Vagina (tissue), 2 donors: ENCODE data around the gene COBLL1. TPM values are rescaled to one million over a fixed set of nuclear protein-coding genes. Genes with fewer than 3 reads are reported as not detected.
"Not testable (repeated sequence)": the region's sequence is repeated elsewhere in the genome, so short reads cannot be mapped to it uniquely, and the experiment has no call there.

Experiments used
- DNase-seq, 2 donors: peaks; one replicate each; pipeline ENCODE4 v3.0.0-alpha.2; 2017; ENCODE audit errors: extremely low spot score in 2 of 2
- H3K27ac ChIP-seq: fragments of 200-600 bp; sonication (generic); one replicate; pipeline ENCODE4 v1.5.1; 2019
- H3K27me3 ChIP-seq: fragments of 200-600 bp; sonication (generic); one replicate; pipeline ENCODE4 v1.5.1; 2019
- H3K36me3 ChIP-seq, 2 donors: fragments of 200-600 bp; sonication (generic); one replicate each; pipeline ENCODE4 v1.5.1; 2017 to 2019
- H3K4me1 ChIP-seq: fragments of 200-600 bp; sonication (generic); one replicate; pipeline ENCODE4 v1.5.1; 2019
- H3K4me3 ChIP-seq, 2 donors: fragments of 200-600 bp; sonication (generic); 1 replicate in 1 of 2; 2 replicates in 1 of 2; pipeline ENCODE4 v1.5.1; 2016 to 2019
- H3K9me3 ChIP-seq: fragments of 200-600 bp; sonication (generic); one replicate; pipeline ENCODE4 v1.5.1; 2019
- CTCF ChIP-seq, 3 experiments: fragments of 450-650 bp in 2 of 3; fragments of 200-600 bp in 1 of 3; sonication (generic) in 1 of 3; IDR thresholded peaks; one replicate each; pipeline ENCODE4 v1.5.1; 2017 to 2019; ENCODE audit warnings: antibody characterized with exemption in 3 of 3, mild to moderate bottlenecking in 2 of 3, moderate library complexity in 2 of 3
- POLR2A ChIP-seq, 2 donors: fragments of 450-650 bp; IDR thresholded peaks; one replicate each; pipeline ENCODE4 v1.6.1; 2017; ENCODE audit warnings: antibody characterized with exemption in 2 of 2, mild to moderate bottlenecking in 2 of 2, moderate library complexity in 2 of 2
- POLR2AphosphoS5 ChIP-seq, 2 donors: sonication (generic); formaldehyde crosslinking; IDR thresholded peaks; one replicate each; pipeline ENCODE4 v1.9.0; 2017; ENCODE audit warnings: antibody characterized with exemption in 2 of 2, mild to moderate bottlenecking in 2 of 2, low read depth in 1 of 2; ENCODE audit not compliant: insufficient read depth in 1 of 2
- intact Hi-C: fragments of 100-400 bp; cut with DNase I; formaldehyde crosslinking; loops from one replicate; pipeline ENCODE4 v1.15.1; 2023
- total RNA-seq: library from RNA; depleted of rRNA; stranded (reverse); fragments of >200 nt; gene quantifications from one replicate; pipeline ENCODE4 v1.2.3, GENCODE V29; 2016

Gene COBLL1
- total RNA-seq, 1 donor from 2014 or later: 79.6 TPM

GRCh38 chr2:164717000-164717803 is 124.4 kb downstream of the COBLL1 start:
- Histone ChIP-seq H3K4me1 (no peaks in the 10 kb centered on the region), H3K36me3 (no peaks in the 10 kb centered on the region), H3K27ac (no peak overlapping the region), H3K4me3 (no peak overlapping the region), H3K9me3 (no peaks in the 10 kb centered on the region), H3K27me3 (no peaks in the 10 kb centered on the region)
- TF ChIP-seq POLR2AphosphoS5 (IDR thresholded peaks at IDR 0.05; ENCODE audit: insufficient read depth in 1 of 2, low read depth in 1 of 2) (no peak), CTCF (IDR thresholded peaks at IDR 0.05) (peak in 1 of 3 experiments; percentile 26)
- DNase-seq: no peak
- intact Hi-C loops: no loop called here

- Histone ChIP-seq H3K36me3 (no peaks in the 10 kb centered on the region), H3K9me3 (no peaks in the 10 kb centered on the region), H3K27me3 (no peaks in the 10 kb centered on the region), H3K27ac (no peak overlapping the region), H3K4me1 (no peaks in the 10 kb centered on the region), H3K4me3 (no peak overlapping the region)
- intact Hi-C loops: no loop called here
- no peak for TF ChIP-seq POLR2AphosphoS5 (IDR thresholded peaks at IDR 0.05; ENCODE audit: insufficient read depth in 1 of 2, low read depth in 1 of 2)
- no peak for TF ChIP-seq CTCF (IDR thresholded peaks at IDR 0.05)
- no peak for TF ChIP-seq POLR2A (IDR thresholded peaks at IDR 0.05)
- DNase-seq: no peak
Observed at GRCh38 chr2:164714471-164714870, 127.2 kb downstream of the COBLL1 start.

- no peak for TF ChIP-seq CTCF (IDR thresholded peaks at IDR 0.05)
- no peak for TF ChIP-seq POLR2AphosphoS5 (IDR thresholded peaks at IDR 0.05; ENCODE audit: insufficient read depth in 1 of 2, low read depth in 1 of 2)
- TF ChIP-seq POLR2A (IDR thresholded peaks at IDR 0.05): no peak
- Histone ChIP-seq H3K4me1 (no peaks in the 10 kb centered on the region), H3K27me3 (no peaks in the 10 kb centered on the region), H3K36me3 (no peaks in the 10 kb centered on the region), H3K4me3 (no peak overlapping the region), H3K9me3 (no peaks in the 10 kb centered on the region), H3K27ac (no peak overlapping the region)
- no peak for DNase-seq
- intact Hi-C loops: no loop called here
Observed at GRCh38 chr2:164711766-164712138, 129.9 kb downstream of the COBLL1 start.

GRCh38 chr2:164710837-164711765 is 130.5 kb downstream of the COBLL1 start:
- no peaks in the 10 kb centered on the region for H3K9me3 ChIP-seq
- H3K27ac ChIP-seq: no peak overlapping the region
- no peaks in the 10 kb centered on the region for H3K27me3 ChIP-seq
- no peaks in the 10 kb centered on the region for H3K4me1 ChIP-seq
- no peak for DNase-seq
- H3K36me3 ChIP-seq: no peaks in the 10 kb centered on the region
- H3K4me3 ChIP-seq: no peak overlapping the region
- intact Hi-C loops: no loop called here
- TF ChIP-seq CTCF (IDR thresholded peaks at IDR 0.05) (no peak), POLR2AphosphoS5 (IDR thresholded peaks at IDR 0.05; ENCODE audit: insufficient read depth in 1 of 2, low read depth in 1 of 2) (no peak), POLR2A (IDR thresholded peaks at IDR 0.05) (no peak)

- H3K4me1 ChIP-seq, H3K4me3 ChIP-seq, DNase-seq, H3K27me3 ChIP-seq, intact Hi-C loops, H3K36me3 ChIP-seq, H3K27ac ChIP-seq, H3K9me3 ChIP-seq: not testable (repeated sequence)
Observed at GRCh38 chr2:164710252-164710836, 131.3 kb downstream of the COBLL1 start.
